Stimulated activated CD8-positive, alpha-beta memory T cell treated with anti-CD3 and anti-CD28 coated beads, Interleukin-15, amount 100 ng/mL, for 1 hour (primary cell): ENCODE measurements around the gene SIRPG.
"Not testable (repeated sequence)": the region's sequence is repeated elsewhere in the genome, so short reads cannot be mapped to it uniquely, and the experiment has no call there.

Experiments used
- DNase-seq: peaks from one replicate; pipeline ENCODE4 v3.0.0-alpha.2; 2020; ENCODE audit warnings: low read depth

SIRPG gene

GRCh38 chr20:1657556-1658334 is at the start of gene SIRPG:
SIRPG (minus strand) TSS chr20:1657779; CDS start chr20:1657714, 65 bp downstream.
- no peak for DNase-seq

- DNase-seq = not testable (repeated sequence)
Measured at GRCh38 chr20:1706887-1707286, 49.3 kb upstream of the SIRPG start.

- no peak for DNase-seq
Measured at GRCh38 chr20:1706079-1706478, 48.5 kb upstream of the SIRPG start.

- no peak for DNase-seq
Measured at GRCh38 chr20:1702855-1703254, 45.3 kb upstream of the SIRPG start.

GRCh38 chr20:1702328-1702727 is 44.7 kb upstream of the SIRPG start:
- DNase-seq = no peak

- DNase-seq = no peak
Measured at GRCh38 chr20:1700990-1701389, 43.4 kb upstream of the SIRPG start.

GRCh38 chr20:1697592-1697991 is 40.0 kb upstream of the SIRPG start:
- no peak for DNase-seq

DNA sequence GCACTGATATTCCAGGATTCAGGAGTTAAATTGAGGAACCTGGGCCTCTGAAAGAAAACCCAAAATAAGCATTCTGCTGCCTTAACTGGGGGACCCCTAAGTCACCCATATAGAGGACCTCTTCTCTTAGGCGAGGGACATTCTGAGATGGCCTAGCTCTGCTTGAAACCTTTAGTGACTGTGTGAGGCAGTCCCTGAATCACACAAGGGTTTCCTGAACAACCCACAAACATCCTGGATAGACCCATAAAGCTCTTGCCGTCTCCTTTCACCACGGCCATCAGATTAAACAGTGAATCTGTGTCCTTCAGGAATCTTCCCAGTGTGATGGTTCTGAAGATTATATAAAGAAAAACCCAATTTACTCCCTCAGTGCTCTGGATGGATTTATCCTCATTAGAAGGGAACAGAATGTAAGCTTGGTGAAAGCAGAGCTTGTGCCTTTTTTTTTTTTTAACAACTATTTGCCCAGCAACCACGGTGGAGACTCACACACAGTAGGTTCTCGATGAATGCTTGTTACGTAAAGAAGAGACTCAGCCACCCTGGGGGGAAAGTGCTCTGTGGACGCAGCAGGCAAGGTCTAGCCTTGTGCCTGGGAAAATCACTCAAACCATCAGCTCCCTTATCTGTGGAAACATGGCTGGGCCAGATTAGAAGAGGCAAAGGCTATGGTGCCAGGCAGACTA is 39.1 kb upstream of the SIRPG start:
- no peak for DNase-seq

DNA sequence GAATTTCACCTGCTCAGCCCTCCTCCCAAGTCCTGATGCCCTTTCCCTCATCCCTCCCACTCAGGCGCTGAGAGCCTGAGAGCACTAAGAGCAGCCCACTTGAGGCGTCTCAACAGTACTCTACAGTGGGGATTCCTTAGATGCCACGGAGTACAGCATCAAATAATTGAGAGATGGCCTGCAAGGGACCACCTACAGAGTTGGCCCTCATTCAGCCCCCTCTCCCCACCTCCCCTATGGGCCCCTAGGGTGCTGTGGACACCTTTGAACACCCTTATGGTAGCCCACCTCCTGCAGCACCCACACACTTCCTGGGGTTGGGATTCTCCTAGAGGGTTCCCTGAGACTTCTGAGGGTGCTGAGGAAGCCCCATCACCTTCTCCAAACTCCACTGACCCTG is 37.1 kb upstream of the SIRPG start:
- DNase-seq = no peak

DNA sequence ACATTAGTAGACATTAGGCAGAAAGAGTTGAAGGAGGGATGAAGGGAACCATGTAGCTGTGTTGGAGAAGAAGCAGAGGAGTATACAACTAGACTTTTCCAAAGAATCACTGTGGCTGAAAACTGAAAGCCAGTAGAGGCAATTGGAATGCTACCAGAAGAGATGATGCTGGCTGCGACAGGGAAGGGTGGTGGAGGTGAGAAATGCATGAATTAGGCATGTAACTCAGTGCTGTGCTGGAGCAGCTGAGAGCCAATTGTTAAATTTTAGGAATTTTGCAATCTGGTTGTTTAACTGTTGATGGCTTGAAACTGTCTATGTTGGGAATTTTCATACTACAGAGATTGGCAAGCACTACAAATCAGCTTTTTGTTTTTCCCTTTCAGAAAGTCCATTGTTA is 35.8 kb upstream of the SIRPG start:
- no peak for DNase-seq

DNA sequence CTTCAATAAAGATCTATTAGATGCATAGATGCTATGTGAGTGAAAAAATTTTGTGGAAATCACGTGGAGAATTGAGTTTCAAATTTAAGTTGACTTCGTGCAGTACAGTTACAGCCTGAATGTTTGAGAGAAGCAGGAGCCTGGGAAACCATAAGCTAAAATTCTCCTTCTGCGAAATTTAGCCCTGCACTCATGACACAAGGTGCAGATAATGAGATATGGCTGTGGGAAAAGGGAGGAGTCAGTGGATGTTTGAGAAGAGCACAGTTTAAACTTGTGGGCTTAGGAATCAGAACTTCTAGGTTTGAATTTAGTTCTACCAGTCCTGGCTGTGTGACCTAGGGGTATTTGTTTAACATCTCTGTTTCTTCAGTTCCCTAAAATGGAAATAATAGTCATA is 32.1 kb upstream of the SIRPG start:
- DNase-seq = no peak

DNA sequence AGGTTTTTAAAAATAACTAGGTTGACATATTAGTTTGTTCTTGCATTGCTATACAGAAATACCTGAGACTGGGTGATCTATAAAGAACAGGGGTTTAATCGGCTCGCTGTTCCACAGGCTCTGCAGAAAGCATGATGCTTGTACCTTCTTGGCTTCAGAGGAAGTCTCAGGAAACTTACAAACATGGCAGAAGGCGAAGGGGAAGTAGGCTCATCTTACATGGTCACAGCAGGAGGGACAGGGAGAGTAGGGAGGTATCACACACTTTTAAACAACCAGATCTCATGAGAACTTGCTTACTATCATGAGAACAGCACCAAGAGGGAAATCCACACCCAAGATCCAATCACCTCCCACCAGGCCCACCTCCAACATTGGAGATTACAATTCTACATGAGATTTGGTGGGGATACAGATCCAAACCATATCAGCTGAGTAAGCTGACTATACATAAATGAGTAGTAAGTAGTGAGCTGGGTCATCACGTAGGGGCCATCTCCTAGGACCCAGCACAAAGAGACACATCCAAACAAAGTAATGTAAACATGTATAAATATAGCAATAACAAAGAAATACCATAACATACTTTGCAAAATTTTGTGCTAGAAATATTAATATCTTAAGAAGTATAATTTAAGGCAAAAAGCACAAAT is 31.4 kb upstream of the SIRPG start:
- no peak for DNase-seq

DNA sequence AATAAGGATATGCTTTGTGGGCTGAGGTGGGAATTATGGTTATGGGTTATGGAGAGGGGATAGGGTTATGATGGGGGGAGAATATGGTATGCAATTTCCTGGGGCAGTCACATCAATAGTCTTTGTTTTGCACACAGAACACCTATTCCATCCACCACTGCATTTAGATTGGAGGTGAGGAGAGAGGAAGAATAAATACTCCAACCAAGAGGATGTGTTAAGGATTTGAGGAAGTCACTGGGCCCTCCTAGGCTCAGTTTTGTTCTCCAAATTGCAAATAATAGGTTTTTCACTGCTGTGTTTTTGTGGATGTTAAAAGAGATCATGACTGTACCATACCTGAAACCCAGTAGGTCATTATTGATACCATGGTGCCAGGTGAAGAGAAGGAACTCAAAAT is 29.5 kb upstream of the SIRPG start:
- DNase-seq = no peak

- no peak for DNase-seq
Measured at GRCh38 chr20:1686151-1686748, 28.7 kb upstream of the SIRPG start.

GRCh38 chr20:1685304-1686052 is 27.9 kb upstream of the SIRPG start:
- no peak for DNase-seq

GRCh38 chr20:1684872-1685271 is 27.3 kb upstream of the SIRPG start:
- DNase-seq = no peak

DNA sequence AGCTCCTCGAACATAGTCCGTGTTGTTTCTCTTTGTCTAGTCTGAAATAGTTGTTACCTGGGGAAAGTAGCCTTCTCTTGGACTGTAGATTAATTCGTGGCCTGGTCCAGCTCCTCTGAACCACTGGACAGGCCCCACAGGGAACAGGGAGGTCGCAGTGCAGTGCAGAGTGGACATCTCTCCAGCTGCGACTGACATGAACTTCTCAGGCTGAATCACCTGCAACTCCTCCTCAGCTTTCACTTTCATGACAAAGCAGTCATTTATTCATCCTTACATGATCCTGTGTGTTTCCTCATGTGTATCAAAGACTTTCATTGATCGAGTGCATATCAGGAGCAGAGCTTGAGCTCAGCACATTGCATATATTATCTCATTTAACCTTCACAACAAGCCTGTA is 19.1 kb upstream of the SIRPG start:
- no peak for DNase-seq

DNA sequence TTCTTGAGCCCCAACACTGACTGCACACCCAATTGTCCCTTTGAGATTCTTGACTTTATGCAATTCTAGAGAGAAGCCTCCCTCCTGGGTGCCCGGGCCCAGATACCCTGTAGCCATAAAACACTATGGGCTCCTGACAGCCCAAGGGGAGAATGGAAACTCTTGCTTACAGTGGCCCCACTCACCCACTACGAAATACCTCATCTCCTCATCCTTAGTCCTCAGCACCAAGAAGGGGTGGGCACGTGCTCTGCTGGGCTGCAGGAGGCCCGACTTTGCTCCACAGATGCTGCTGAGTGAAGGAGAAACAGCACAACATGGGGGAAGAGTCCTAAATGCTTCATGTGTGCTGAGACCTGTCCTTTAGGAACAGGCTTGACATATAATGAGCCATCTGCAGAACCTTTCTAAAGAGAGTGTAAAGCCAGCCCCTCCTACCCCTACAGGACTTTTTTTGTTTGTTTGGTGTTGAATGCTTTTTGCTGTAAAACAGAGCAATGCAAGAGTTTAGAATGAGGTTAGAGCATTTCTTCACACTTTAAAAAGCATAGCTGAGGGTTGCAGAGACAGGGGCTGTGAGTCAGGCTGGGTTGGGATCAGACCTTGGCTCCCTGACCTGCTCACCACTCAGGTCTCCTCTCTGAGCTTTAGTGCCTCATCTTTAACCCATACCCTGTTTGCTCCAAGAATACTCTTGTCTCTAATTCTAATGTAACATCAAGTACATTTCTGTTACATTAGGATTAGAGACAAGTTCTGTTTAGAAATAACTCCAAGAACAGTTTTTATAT is 17.6 kb upstream of the SIRPG start:
- DNase-seq = no peak

DNA sequence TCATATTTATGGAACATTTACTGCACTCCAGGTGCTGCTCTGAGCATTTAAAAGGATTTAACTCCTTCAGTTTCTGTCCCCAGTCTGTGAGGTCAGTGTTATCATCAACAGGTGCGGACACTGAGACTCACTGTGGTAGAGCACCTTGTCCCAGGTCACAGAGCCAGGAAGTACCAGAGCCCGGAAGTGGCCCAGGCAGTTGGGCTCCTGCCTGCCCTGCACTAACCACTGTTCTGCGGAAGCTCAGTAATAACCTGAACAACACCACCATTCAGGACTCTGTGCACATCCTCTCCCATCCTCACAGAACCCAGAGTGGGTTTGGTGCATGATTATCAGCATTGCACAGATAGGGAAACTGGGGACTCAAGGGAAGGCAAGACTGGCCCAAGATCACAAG is 16.8 kb upstream of the SIRPG start:
- DNase-seq = no peak

DNA sequence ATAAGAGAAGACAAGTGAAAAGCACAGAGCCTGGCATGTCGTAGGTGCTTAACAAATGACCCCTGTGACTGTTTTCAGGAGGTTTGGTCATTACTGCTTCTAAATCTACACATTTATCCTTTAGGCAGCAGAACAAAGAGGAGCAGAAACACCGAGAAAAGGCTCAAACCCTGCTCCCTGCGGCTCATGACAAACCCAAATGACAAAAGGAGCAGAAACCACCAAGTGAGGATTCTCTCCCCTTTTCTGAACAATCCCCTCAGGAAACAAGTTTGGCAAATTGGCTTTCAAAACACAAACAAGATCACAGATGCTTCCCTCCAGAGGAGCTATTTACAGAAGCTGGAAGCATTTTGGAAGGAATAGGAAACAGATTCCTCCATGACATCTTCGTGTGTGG is 15.8 kb upstream of the SIRPG start:
- DNase-seq = no peak

DNA sequence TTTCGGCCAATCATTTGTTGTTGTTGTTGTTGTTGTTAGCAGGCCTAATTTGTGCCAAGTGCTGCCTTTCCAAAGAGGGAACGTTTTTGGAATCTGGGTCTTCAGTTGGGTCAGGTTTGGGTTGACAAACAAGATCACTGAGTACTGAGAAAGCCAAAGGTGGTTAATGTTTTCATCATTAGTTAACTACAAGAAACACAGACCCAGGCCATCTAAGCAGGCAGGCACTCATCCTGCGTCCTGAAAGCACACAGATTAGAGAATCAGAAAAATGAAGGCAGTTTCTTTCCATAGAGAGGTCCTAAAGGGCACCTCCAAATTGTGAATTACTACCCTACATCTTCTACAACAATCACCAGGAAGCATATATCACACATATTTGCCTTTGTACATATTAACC is 15.1 kb upstream of the SIRPG start:
- no peak for DNase-seq
